ENCODE measurements around the gene INPP4B.

The INPP4B gene

DNA sequence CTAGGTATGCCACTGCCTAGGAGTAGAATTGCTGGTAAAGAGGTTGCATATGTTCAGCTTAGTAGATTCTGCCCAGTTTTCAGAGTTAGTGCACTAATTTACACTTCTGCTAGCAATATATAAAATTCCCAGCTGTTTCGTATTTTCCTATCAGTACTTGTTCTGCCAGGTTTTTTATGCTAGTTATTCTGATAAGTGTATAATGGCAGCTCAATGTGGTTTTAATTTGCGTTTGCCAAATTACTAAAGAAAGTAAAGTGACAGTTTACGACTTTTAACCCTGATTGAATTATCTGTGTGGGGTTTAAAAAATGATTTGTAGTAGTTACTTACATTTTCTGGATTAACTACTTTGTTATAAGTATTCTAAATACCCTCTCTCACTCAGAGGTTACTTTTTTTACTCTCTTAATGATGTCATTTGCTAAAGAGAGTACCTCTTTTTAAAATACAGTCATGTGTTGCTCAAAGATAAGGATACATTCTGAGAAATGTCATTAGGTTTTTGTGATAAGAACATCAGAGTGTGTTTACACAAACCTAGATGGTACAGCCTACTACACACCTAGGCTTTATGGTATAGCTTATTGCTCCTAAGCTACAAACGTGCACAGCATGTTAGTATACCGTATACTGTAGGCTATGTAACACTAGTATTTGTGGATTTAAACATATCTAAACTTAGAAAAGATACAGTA lies 846.5 kb downstream of the INPP4B start:
- Mint-ChIP-seq H3K27me3 (peaks cover 11% of the 10 kb centered on the region), H3K4me1 (ENCODE audit: low read depth) (no peaks in the 10 kb centered on the region), H3K4me3 (no peak overlapping the region), H3K9me3 (peaks cover 3% of the 10 kb centered on the region), H3K36me3 (ENCODE audit: low read depth) (no peaks in the 10 kb centered on the region), H3K27ac (no peak overlapping the region)
- no peak for DNase-seq

DNA sequence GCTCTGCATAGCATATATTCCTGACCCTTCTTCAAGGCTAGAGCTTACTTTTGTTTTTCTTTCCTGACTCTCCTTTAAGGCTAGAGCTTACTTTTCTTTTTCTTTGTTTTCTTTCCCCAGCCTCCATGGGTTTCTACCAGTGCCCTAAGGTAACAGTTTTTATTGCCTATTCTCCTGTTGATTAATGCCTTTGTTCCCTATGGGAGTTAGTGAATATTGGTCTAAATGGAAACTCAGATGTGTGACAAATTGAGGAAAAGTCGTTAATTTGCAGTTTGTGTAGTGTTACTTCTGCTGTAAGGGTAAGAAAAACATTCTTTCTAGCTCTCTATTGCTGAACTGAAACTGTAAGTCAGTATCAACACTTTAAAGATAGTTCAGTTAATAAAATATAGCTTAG lies 851.0 kb downstream of the INPP4B start:
- Mint-ChIP-seq H3K27ac (no peak overlapping the region), H3K27me3 (peaks cover 13% of the 10 kb centered on the region), H3K9me3 (peaks cover 7% of the 10 kb centered on the region), H3K4me1 (ENCODE audit: low read depth) (no peaks in the 10 kb centered on the region), H3K36me3 (ENCODE audit: low read depth) (no peaks in the 10 kb centered on the region), H3K4me3 (no peak overlapping the region)
- DNase-seq = no peak

DNA sequence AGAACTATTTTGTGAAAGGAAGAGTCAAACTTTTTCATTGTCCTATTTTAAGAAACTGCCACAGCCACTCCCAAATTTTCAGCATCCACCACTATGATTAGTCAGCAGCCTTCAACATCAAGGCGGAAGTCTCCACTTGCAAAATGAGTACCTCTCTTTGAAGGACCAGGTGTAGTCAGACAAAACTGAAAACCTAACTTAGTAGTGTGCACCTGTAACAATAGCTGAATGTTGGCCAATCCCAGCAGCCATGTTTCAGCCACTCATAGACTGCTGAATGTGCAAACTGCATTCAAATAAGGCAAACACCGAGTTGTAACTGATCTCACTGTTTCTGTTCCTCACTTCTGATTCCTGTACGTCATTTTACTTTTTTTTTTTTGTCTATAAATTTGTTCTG lies 868.7 kb downstream of the INPP4B start:
- H3K9me3 Mint-ChIP-seq = no peaks in the 10 kb centered on the region
- no peaks in the 10 kb centered on the region for H3K4me1 Mint-ChIP-seq (ENCODE audit: low read depth)
- no peak for DNase-seq
- H3K27me3 Mint-ChIP-seq = peaks cover 10% of the 10 kb centered on the region
- no peak overlapping the region for H3K4me3 Mint-ChIP-seq
- H3K27ac Mint-ChIP-seq = no peak overlapping the region
- H3K36me3 Mint-ChIP-seq (ENCODE audit: low read depth) = no peaks in the 10 kb centered on the region

All from activated T-cell treated with anti-CD3 and anti-CD28 coated beads, Interleukin-2, amount 50 U/mL, for 24 hours (primary cell).